HFFc6 (cell line): ENCODE measurements around the gene MRRF. TPM values are rescaled to one million over a fixed set of nuclear protein-coding genes. Genes with fewer than 3 reads are reported as not detected.

Experiments used
- DNase-seq: peaks from one replicate; pipeline ENCODE4 v3.0.0-alpha.2; 2018
- H3K27ac Mint-ChIP-seq: 2 replicates; pipeline ENCODE4 v1.8.0; 2020; ENCODE audit warnings: mild to moderate bottlenecking, mixed read lengths
- H3K27me3 Mint-ChIP-seq: 2 replicates; pipeline ENCODE4 v1.8.0; 2021; ENCODE audit warnings: mild to moderate bottlenecking, moderate library complexity, mixed read lengths; ENCODE audit not compliant: insufficient read depth
- H3K36me3 Mint-ChIP-seq: 2 replicates; pipeline ENCODE4 v1.8.0; 2021; ENCODE audit warnings: low read depth, mixed read lengths
- H3K4me1 Mint-ChIP-seq: 2 replicates; pipeline ENCODE4 v1.8.0; 2020; ENCODE audit warnings: low read depth, mixed read lengths
- H3K4me3 Mint-ChIP-seq: 2 replicates; pipeline ENCODE4 v1.8.0; 2020; ENCODE audit warnings: mild to moderate bottlenecking, moderate library complexity, mixed read lengths
- H3K9me3 Mint-ChIP-seq: 2 replicates; pipeline ENCODE4 v1.8.0; 2020; ENCODE audit warnings: mild to moderate bottlenecking, mixed read lengths
- total RNA-seq, 6 experiments: library from RNA; stranded (reverse); fragmentation: NEBNext Ultra II Directional; extraction: Animal tissue kit (Norgen Biotek cat#: 25700); gene quantifications; 2 replicates in 1 of 6; 3 replicates in 5 of 6; pipeline ENCODE4 v1.2.3, GENCODE V29; 2021
- TF ChIP-seq, protein P1 (sequence below): fragments of 200-600 bp; sonication (generic); IDR thresholded peaks from 2 replicates; pipeline ENCODE4 v1.5.0; 2021; ENCODE audit warnings: antibody characterized with exemption, mild to moderate bottlenecking

The MRRF gene
- total RNA-seq, 6 experiments from 2014 or later = 27.1 to 32.2 (median 29.4) TPM

DNA sequence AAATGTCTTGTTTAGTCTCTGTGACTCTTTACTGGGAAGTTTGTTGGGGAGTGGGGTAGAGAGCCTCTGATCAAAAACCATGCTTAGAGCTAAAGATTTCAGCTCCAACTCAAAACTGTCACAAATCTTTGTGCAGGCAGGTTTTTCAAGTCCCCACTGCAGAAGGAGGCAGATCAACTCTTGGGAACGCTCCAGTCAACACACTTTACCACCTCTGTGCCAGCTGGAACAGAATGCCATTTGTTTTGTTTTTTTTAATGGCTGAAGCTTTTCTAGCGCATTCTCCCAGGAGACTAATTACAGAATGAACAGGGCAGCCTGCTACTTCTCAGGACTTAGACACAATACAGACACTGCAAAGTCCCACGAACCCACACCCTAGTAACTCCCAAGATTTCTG is 18.0 kb upstream of the MRRF start:
- Mint-ChIP-seq H3K9me3 (no peaks in the 10 kb centered on the region), H3K27ac (no peak overlapping the region), H3K27me3 (peaks cover 1% of the 10 kb centered on the region; the same call in 1 of the 2 replicates), H3K4me1 (no peaks in the 10 kb centered on the region), H3K4me3 (no peak overlapping the region), H3K36me3 (peaks cover 53% of the 10 kb centered on the region)
- DNase-seq = no peak
- TF ChIP-seq, protein P1, sequence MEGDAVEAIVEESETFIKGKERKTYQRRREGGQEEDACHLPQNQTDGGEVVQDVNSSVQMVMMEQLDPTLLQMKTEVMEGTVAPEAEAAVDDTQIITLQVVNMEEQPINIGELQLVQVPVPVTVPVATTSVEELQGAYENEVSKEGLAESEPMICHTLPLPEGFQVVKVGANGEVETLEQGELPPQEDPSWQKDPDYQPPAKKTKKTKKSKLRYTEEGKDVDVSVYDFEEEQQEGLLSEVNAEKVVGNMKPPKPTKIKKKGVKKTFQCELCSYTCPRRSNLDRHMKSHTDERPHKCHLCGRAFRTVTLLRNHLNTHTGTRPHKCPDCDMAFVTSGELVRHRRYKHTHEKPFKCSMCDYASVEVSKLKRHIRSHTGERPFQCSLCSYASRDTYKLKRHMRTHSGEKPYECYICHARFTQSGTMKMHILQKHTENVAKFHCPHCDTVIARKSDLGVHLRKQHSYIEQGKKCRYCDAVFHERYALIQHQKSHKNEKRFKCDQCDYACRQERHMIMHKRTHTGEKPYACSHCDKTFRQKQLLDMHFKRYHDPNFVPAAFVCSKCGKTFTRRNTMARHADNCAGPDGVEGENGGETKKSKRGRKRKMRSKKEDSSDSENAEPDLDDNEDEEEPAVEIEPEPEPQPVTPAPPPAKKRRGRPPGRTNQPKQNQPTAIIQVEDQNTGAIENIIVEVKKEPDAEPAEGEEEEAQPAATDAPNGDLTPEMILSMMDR = no peak

DNA sequence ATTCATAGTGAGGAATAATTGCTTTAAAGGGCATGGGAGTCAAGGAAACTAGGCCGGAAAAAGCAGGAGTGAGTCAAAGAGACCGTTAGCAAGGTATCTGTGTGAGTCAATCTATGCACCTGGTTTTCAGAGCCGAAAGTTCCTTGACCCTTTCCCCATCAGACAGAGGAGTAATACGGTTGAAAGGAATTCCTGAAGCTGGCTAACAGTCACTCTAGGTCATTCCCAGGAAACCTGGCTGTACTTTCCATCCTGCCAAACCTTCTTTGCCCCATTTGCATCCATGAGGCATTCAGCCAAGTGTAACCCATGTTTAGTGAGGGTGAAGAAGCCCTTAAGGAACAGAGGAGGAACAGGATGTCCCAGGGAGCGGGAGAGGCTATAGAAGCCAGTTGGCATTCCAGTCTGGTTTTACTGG is 16.2 kb upstream of the MRRF start:
- no peak overlapping the region for H3K27ac Mint-ChIP-seq
- H3K9me3 Mint-ChIP-seq = no peaks in the 10 kb centered on the region
- TF ChIP-seq, protein P1 = no peak
- no peak overlapping the region for H3K4me3 Mint-ChIP-seq
- H3K4me1 Mint-ChIP-seq = no peaks in the 10 kb centered on the region
- DNase-seq = no peak
- H3K27me3 Mint-ChIP-seq = no peaks in the 10 kb centered on the region
- peaks cover 57% of the 10 kb centered on the region for H3K36me3 Mint-ChIP-seq

DNA sequence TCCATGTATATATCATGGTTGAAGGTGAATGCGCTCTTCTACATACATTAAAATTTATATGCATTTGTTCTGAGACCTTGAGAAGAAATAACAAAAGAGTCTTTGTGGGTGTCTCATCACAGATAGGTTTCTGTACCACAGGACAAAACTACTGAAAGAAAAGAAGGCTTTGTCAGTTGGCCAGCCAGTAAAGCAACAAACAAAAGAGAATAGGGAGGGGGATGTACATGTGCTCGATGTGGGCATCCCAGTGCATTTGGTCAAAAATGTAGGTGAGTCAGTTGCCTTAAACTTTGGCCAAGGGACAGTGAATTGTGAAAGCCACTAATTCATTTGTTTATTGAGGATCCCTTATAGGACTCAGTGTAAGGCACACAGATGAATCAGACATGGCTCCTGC is 13.3 kb upstream of the MRRF start:
- Mint-ChIP-seq H3K9me3 (no peaks in the 10 kb centered on the region), H3K4me1 (peaks cover 5% of the 10 kb centered on the region; the same call in 1 of the 2 replicates), H3K27ac (no peak overlapping the region), H3K36me3 (peaks cover 40% of the 10 kb centered on the region), H3K4me3 (no peak overlapping the region), H3K27me3 (no peaks in the 10 kb centered on the region)
- no peak for DNase-seq
- TF ChIP-seq, protein P1 = no peak

DNA sequence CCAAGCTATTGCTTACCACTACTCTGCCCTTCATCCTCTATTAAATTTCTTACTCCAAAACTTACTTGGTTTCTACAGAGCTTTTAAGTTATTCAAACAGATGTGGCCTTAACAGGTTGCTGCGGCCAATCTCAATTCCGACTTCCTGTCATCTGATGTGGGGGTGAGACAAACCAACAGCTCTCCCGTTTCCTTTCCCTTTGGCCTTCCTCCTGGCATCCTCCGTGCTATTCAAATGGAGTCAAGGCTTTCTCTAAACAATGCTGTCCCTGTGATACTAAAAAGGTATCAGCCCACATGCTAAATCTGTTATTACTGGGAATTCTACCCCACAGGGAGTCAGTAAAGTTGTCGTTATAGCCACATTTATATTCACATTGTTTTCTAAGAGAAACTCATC is 11.9 kb upstream of the MRRF start:
- peaks cover 28% of the 10 kb centered on the region for H3K36me3 Mint-ChIP-seq
- TF ChIP-seq, protein P1 = no peak
- H3K27me3 Mint-ChIP-seq = no peaks in the 10 kb centered on the region
- no peak overlapping the region for H3K27ac Mint-ChIP-seq
- no peak overlapping the region for H3K4me3 Mint-ChIP-seq
- H3K4me1 Mint-ChIP-seq = peaks cover 5% of the 10 kb centered on the region; the same call in 1 of the 2 replicates
- no peaks in the 10 kb centered on the region for H3K9me3 Mint-ChIP-seq
- no peak for DNase-seq

DNA sequence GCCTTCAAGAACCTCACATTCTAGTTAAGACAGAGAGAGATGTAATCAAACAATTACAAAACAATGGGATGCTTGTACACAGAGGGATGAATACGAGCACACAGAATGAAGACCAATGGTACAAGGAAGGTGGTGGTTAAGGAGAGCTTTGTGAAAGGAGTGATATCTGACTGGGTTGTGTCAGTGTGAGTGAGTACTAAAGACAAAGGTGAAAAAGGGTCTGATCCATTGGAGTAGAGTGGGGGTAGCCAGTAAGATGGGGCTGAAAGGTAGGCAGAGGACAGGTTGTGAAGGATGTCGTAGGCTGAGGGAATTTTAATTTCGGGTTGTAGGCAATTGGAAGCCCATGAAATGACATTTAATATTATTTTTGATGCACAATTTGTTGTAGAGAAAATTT is 9.9 kb upstream of the MRRF start:
- Mint-ChIP-seq H3K27me3 (no peaks in the 10 kb centered on the region), H3K9me3 (no peaks in the 10 kb centered on the region), H3K36me3 (peaks cover 34% of the 10 kb centered on the region), H3K4me3 (no peak overlapping the region), H3K4me1 (peaks cover 5% of the 10 kb centered on the region; the same call in 1 of the 2 replicates), H3K27ac (no peak overlapping the region)
- no peak for DNase-seq
- TF ChIP-seq, protein P1 = no peak

DNA sequence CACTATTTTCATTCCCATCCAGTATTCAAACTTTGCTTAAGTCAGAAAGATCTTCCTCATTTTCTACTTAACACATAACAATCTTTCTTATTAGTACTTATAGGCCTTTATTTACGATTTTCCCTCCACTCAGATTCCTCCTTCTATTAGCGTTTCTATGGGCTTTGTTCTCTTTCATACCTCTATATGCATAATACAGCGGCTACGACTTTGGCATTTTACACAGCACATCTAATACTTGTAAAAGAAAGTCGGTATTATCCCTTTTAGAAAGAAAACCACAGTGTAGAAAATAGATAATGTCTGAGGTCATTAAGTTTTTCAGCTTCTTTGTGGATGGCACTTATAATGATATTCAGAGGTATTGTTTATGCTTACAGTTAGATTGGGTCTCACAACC is 8.5 kb upstream of the MRRF start:
- Mint-ChIP-seq H3K4me3 (no peak overlapping the region), H3K27ac (no peak overlapping the region), H3K36me3 (peaks cover 30% of the 10 kb centered on the region), H3K9me3 (no peaks in the 10 kb centered on the region), H3K4me1 (peaks cover 5% of the 10 kb centered on the region; the same call in 1 of the 2 replicates), H3K27me3 (no peaks in the 10 kb centered on the region)
- no peak for DNase-seq
- TF ChIP-seq, protein P1 = no peak
